HG03066 (cell line): Measurements from ENCODE around the gene TMEM200A.
"Not testable (repeated sequence)": the region's sequence is repeated elsewhere in the genome, so short reads cannot be mapped to it uniquely, and the experiment has no call there.

ENCODE experiments used
- ATAC-seq: cut with Tn5 transposase; IDR thresholded peaks from one replicate; pipeline ENCODE4 v1.9.1; 2021; ENCODE audit warnings: low read depth; ENCODE audit not compliant: unreplicated experiment

The TMEM200A gene

DNA sequence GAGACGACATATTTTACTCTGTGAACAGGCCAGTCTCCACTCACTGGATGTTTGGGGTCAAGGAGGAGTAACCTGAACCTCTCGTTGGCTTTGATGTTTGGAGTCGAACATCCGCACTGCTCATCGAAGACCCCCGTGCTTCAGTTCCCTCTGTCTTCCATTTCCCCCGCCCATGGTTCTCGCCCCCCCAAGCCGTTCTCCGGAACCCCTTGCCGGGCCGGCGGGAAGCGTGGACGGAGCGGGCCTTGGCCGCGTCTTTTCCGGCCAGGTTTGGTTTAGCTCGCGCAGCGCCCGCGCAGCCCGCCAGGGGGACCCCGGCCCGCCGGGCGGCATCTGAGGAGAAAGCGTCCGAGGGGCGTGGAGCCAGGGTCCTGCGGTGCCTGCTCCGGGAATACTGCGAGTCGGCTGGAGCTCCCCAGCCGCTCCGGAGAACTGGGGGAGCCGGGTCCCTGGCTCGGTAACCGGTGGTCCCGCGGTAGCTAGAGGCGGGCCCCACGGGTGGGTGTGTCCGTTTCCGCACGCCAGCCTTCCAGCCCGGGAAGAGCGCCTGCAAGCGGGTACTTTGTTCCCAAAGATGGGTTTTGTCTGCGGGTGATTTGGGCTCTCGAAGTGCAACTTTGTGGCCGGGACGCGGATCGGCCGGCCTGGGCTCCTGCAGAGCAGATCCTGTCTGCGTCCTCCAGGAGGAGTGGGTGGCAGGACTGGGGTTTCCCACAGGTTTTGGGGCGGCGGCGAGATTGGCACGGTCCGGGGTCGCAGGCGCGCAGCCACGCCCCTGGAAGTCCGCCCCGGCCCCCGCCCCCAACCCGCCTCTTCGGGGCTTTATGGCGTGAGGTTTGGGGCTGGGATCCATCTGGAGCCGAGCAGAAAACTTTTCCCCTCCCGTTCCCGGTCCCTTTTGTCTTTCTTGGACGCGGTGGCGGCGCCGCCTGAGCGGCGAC is at the start of gene TMEM200A:
Gene TMEM200A (plus strand): TSS at position 852 of the 941 bp plus-strand sequence. CDS start 74,406 bp downstream, outside the sequence.
- no peak for ATAC-seq

DNA sequence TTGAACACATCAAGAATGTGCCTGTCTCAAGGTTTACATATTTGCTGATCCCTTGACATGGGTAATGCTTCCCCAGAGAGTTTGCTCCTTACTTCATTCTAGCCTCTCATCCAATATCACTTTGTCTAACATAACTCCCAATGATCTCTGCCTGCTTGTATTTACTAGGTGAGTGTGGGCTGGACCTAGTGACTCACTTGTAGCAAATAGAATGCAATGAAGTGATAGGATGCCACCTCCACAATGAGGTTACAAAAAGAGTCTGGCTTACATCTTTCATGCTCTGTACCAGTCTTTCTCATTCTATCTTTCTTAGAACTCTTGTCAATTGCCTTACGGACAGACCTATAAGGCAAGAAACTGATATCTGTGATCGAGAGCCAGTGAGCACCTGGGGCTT is 44.9 kb upstream of the TMEM200A start:
- ATAC-seq, result no peak

GRCh38 chr6:130322673-130323268 is 43.0 kb upstream of the TMEM200A start:
- ATAC-seq, result peak; percentile 53

DNA sequence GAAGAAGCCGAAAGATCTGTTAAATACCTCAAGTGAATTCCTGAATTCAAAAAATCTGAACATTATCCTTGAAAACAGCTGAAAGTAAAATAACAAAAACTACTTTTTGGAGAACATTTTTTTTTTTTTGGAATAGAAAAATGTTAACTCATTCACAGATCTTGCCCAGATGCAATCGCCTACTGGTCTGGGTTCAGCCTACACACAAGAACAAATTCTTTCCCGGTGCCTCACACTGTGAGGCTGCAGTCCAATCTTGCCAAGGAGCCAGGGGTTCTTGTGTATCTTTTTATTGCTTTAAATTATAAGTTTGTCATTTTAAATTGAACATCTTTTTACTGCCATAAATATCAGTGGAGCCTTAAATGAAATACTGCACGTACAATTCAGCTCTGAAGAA is 41.2 kb upstream of the TMEM200A start:
- ATAC-seq, result no peak

DNA sequence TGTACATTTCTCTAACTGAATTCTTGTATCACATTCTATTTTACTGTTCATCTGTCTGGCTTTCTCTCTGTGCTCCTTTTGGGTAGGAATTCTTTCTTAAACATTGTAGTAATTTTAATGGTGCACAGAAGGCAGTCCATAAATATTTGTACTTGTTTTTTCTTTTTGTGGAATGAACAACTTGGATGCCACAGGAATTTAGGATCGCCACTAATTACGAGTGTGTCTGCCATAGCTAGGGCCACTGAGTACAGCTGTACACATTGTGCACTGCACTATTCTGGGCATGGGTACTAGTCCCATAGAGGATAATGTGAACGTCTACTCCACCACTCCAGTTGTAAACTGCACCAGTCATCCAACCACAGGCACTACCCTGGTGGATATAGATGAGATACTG is 39.3 kb upstream of the TMEM200A start:
- ATAC-seq, result no peak

DNA sequence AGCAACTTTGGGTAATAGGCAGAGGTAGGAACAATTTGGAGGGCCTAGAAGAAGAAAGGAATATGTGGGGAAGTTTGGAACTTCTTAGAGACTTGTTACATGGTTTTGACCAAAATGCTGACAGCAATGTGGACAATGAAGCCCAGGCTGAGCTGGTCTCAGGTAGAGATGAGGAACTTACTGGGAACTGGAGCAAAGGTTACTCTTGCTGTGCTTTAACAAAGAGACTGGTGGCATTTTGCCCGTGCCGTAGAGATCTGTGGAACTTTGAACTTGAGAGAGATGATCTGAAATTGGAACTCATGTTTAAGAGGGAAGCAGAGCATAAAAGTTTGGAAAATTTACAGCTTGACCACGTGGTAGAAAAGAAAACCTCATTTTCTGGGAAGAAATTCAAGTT is 28.3 kb upstream of the TMEM200A start:
- ATAC-seq, result no peak

DNA sequence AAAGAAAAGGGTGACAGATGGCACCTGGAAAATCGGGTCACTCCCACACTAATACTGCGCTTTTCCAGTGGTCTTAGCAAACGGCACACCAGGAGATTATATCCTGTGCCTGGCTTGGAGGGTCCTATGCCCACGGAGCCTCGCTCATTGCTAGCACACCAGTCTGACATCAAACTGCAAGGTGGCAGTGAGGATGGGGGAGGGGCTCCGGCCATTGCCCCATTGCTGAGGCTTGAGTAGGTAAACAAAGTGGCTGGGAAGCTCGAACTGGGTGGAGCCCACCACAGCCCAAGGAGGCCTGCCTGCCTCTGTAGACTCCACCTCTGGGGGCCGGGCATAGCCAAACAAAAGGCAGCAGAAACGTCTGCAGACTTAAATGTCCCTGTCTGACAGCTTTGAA is 19.5 kb upstream of the TMEM200A start:
- ATAC-seq, result not testable (repeated sequence)

GRCh38 chr6:130354322-130354721 is 11.5 kb upstream of the TMEM200A start:
- ATAC-seq, result no peak

- ATAC-seq, result no peak
Measured at GRCh38 chr6:130355572-130355971, 10.2 kb upstream of the TMEM200A start.

DNA sequence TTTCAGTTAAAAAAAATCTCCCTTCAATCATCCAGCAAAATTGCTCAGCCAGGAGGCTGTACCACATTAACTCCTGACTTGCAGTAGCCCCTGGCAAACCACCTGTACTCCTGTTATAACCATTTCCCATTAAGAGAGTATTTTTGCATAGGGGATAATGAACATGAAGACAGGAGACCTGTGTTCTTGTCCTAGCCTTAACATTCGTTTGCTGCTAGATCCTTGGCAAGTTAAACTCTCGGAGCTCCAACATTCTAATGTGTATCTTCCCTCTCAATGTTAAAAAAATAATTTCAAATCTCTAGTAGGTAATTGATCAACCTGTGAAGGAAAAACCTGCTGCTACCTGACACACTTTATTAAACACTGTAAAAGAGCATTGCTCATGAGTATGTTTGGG is 8.4 kb upstream of the TMEM200A start:
- no peak for ATAC-seq

DNA sequence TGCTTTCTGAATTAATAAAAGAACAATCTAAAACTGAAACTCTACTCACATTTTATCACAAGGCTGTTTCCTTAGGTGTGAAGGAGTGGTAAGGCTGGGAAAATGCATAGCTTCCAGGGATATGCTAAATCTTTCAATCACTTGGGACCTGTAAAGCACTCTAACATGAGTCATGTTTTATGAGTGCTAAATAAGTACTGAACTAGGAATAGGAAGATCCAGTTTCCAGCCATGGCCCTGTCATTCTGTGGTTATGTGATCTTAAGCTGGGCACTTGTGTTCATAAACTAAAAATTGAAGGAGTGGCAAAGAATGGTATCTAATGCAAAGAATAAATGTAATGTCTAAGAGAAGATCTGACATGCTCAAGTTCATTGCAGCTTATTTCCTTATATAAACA is 6.1 kb upstream of the TMEM200A start:
- no peak for ATAC-seq

DNA sequence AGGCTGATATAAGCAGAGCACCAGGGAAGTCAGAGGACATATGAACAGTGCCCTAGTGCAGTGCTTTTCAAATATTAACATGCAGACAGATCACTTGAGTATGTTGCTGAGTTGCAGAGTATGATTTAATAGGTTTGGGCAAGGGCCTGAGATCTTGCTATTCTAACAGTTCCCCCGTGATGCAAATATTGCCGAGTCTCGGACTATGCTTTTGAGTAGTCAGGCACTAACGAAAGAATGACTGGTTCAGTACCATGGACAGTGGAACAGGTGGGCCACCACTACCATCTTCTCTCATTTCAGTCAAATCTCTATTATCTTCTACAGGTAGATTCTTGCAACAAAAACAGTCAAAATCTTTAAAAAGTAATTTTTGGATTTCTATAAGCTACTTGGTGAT is 3.7 kb upstream of the TMEM200A start:
- ATAC-seq, result no peak

DNA sequence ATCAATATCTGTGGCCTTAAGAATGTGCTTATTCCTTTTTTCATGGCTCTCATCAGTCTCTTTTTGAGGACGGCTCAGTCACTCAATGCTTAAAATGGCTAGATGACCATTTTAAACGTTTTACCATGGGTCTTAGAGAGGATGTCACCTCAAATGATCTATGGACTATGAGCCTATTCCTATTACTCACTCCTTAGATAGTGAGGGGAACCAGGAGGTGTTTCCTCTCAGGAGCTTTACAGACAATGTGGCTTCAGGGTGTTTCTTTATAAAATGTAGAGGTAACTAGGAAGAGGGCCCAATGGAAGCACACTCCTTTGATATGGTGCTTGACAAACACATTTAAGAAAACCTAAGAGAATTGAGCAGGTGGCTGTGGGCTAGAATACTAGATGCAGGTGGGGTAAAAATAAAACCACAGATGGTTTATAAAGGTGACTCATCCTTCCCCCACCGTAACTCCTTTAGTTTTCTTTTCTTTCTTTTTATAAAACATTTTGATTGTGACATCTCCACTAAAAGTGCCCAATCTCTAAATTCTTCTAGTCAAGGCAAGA is 1.5 kb upstream of the TMEM200A start:
- no peak for ATAC-seq

DNA sequence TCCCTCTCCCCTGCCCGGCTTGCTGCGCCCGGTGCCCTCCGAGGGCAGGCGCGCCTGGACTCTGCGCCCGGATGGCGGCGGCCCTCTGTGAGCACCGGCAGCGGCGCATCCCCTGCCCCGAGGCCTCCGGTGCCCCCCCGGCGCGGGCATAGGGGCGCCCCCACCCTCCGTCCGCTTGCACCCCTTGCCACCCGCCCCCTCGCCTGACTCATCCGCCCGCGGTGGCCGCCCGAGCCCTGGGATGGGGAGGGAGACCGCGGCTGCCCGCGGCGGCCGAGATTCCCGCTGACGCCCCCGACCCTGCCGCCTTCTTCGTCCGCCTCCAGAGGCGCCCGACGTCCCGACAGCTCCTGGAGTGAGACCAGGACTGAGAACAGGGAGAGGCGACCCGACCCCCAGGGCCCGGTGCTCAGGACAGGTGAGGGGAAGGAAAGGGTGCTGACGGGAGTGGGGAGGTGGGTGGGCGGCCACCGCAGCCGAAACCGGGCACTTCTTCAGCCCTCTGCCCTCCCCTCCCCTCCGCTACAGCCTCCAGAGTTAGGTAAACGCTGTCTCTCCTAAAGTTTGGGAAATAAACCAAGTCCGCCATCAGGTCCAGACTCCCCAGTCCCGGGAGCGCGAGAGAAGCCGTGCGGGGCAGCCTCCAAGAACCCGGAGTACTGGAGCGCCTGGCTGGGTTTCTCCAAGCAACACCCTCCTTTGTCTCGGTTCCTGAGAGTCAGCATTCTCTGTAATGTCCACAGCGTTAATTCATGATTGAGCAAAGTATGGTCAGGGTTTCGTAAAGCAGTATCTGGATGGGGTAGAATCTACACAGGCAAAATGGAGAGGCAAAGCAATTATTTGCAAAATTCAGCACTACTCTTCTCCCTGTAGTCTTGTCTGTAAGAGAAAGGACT is 539 bp downstream of the TMEM200A start:
- ATAC-seq, result no peak

- no peak for ATAC-seq
Measured at GRCh38 chr6:130367767-130368166, 1.9 kb downstream of the TMEM200A start.

DNA sequence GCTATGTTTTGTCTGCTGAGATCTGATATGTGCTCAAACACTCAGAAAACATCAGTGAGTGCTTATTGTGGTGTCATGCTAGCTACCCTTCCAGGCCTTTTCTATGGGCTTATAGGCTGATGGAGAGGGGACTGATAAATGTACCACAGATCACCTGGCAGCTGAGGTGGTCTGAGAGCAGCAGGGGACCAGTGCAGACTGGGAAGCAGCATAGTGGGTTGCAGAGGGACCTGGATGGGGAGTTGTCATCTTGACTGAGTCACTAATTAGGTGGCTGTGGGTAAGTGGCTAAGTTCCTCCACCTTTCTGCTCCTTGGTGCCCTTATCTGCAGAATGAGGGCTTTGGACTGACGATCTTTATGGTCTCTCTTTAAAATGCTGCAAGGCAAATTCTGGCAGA is 2.8 kb downstream of the TMEM200A start:
- ATAC-seq, result no peak

DNA sequence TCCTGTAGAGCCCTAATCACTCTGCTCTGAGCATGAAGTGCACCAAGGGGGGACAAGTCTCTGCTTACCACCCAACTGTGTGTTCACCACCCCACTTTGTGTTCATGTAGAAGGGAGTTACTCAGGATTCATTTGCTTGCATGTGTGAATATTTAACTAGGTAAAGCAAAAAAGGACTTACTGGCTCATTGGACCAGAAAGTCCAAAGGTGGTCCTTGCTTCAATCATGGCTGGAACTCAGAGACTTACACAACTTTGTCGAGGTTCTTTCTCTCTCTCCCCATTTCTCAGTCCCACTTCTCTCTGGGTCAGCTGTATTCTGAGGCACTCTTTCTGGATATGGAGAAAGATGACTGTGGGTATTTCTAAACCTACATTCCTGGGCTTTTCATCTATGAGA is 4.0 kb downstream of the TMEM200A start:
- no peak for ATAC-seq

DNA sequence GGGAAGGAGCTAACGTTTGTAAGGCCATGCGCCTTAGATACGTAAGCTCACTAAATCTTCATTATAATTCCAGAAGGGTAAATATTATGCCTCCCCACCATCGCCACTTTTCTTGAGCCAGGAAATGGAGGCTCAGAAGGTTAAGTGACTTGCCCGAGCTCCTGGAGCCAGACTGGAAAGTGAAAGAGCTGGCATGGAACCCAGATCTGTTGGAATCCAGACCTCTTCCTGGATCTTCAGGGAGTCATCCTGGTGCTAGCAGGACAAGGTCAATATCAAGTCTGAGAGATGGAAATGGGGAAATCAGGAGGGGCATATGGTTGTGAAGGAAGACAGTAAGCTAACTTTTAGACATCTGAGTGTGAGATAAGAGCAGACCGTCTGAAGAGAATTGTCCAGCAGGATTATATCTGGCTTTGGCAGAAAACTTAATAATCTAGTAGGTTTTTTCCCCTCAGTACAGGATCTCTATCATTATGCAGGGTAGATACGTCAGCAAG is 6.2 kb downstream of the TMEM200A start:
- ATAC-seq, result no peak

GRCh38 chr6:130372786-130373185 is 7.0 kb downstream of the TMEM200A start:
- ATAC-seq, result no peak

DNA sequence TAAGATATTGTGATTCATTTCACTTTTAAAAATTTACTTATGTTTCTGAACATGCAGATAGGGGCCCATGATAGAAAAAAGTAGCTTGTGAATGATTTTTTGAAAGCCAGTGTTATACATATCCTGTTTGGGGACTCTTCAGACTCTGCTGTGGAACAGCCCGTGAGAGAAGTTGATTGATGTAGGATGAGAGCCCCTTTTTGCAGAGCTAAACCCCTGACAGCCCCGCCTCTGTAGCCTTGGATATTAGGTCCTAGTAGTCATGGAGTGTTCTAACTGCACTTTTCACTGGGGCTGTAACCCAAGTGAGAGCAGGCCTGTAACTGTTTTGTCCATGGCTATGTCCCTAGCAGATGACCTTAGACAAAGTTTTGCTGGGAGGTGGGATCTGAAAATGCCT is 8.2 kb downstream of the TMEM200A start:
- ATAC-seq, result no peak
